ENCODE data around the gene GGA3.

DNA sequence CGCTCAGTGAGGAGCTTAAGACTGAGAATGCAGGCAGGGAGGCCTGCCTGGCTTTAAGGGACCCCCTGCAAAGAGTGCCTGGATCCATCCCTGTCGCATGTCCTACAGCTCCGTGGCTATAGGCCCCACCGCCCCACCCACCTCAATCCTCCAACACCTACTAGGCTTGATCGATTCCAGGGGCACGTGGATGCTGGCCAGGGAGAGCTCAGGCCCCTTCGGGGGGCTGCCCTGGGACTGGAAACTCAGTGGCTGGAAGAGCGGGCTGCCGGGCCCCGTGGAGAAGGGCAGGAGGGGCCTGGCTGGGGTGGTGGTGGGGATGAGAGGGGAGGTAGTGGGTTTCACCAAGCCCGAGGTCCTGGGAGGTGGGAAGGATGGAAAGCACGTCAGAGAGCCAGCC, 22.2 kb downstream of the GGA3 start:
- no peak for TF ChIP-seq POLR2A (IDR thresholded peaks at IDR 0.05; ENCODE audit: extremely low read depth, insufficient read length)
- no peak for TF ChIP-seq MYC (IDR thresholded peaks at IDR 0.05; ENCODE audit: low read depth, low read length)

Measured in NB4 (cell line).